ACHN (cell line): ENCODE results near the gene IRAG1.
"Not testable (repeated sequence)": the region's sequence is repeated elsewhere in the genome, so short reads cannot be mapped to it uniquely, and the experiment has no call there.

Source experiments
- DNase-seq: peaks from one replicate; pipeline ENCODE4 v3.0.0-alpha.2; 2015
- in situ Hi-C: cut with HindIII; loops from 2 replicates; pipeline ENCODE4 v1.10.0; 2017; ENCODE audit warnings: low sequenced_read_pairs, low pct_ligation_motif_present, low pct_unique_long_range_greater_than_20kb

Gene IRAG1

GRCh38 chr11:10709299-10710086 is 15.9 kb upstream of the IRAG1 start:
- in situ Hi-C loops: no loop called here
- DNase-seq: no peak

DNA sequence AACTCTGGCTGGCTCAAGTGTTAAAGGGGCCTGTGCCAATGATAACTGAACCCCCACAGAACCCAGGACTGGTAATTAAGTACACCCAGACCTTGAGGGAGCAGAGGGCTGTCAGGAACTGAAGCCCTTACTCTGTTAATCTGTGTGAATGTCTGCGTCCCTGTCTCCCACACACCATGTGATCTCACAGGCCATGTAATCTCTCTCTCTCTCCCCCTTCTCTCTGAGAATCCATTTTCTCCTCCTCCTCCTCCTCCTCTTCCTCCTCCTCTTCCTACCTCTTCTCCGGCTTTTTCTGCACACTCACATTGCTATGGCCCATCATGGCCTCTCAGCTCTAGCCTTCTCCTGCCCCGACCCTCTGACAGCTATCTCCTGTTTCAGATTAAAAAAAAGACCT is 14.6 kb upstream of the IRAG1 start:
- DNase-seq: no peak
- in situ Hi-C loops: no loop called here

GRCh38 chr11:10701982-10702381 is 8.4 kb upstream of the IRAG1 start:
- no peak for DNase-seq
- in situ Hi-C loops: no loop called here

- in situ Hi-C loops: no loop called here
- no peak for DNase-seq
Observed at GRCh38 chr11:10699072-10699471, 5.5 kb upstream of the IRAG1 start.

DNA sequence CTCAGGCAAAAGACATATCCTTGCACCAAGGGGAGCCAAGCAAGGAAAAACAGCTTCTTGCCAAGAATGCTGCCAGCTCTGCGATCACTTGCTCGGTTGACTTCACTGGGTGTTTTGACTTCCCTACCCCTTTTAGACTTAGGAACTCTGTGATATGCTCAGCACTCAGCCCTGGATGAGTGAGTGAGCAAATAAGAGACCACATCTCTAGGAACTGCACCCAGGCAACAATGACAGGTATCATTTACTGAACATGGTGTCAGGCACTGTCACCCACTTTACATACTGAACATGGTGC is 3.7 kb upstream of the IRAG1 start:
- in situ Hi-C loops: no loop called here
- no peak for DNase-seq

GRCh38 chr11:10696468-10697322 is 3.1 kb upstream of the IRAG1 start:
- in situ Hi-C loops: no loop called here
- no peak for DNase-seq

DNA sequence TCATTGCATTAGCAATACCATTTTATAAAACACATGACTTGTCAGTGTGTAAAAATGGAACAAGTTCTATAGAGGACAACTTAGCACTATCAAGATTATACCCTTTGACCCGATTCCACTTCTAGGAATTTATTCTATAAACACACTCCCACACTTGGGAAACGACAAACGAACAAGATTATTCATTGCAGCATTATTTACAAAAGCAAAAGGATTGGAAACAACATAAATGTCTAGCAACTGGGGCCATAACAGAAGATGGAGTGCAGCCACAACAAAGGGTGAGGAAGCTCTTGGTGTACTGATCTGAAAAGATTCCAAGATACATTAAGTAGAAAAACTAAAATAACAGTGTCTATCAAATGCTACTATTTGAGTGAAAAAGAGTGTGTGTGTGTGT is 2.3 kb upstream of the IRAG1 start:
- DNase-seq: no peak
- in situ Hi-C loops: no loop called here

- DNase-seq: no peak
- in situ Hi-C loops: no loop called here
Observed at GRCh38 chr11:10694486-10695239, 1.1 kb upstream of the IRAG1 start.

- in situ Hi-C loops: no loop called here
- DNase-seq: no peak
Observed at GRCh38 chr11:10692531-10693115, 932 bp downstream of the IRAG1 start.

DNA sequence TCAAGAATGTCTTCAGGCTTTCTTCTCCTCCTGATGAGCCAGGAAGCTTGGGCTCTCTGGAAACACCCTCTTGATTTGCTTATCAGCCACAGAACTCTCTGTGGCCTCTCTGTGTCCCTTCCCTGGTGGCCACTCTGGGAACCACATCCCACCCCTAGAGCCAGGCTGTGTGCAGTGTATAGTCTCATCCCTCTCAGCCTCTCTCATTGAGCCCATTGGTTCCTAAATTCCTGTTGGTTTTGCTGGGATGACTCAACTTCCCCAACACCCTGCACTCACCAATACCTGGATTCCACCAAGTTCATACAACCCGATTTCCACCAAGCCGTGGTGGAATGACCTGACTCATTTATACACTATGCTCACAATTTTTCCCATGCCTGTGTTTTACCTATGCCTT is 5.2 kb downstream of the IRAG1 start:
- DNase-seq: peak; percentile 16
- in situ Hi-C loops: no loop called here

- no peak for DNase-seq
- in situ Hi-C loops: no loop called here
Observed at GRCh38 chr11:10686311-10686710, 7.2 kb downstream of the IRAG1 start.

- in situ Hi-C loops: no loop called here
- DNase-seq: no peak
Observed at GRCh38 chr11:10683429-10683828, 10.1 kb downstream of the IRAG1 start.

GRCh38 chr11:10680956-10681487 is 12.5 kb downstream of the IRAG1 start:
- DNase-seq: no peak
- in situ Hi-C loops: no loop called here

GRCh38 chr11:10680279-10680678 is 13.3 kb downstream of the IRAG1 start:
- in situ Hi-C loops, DNase-seq: not testable (repeated sequence)

GRCh38 chr11:10679644-10680043 is 13.9 kb downstream of the IRAG1 start:
- in situ Hi-C loops: no loop called here
- DNase-seq: no peak

DNA sequence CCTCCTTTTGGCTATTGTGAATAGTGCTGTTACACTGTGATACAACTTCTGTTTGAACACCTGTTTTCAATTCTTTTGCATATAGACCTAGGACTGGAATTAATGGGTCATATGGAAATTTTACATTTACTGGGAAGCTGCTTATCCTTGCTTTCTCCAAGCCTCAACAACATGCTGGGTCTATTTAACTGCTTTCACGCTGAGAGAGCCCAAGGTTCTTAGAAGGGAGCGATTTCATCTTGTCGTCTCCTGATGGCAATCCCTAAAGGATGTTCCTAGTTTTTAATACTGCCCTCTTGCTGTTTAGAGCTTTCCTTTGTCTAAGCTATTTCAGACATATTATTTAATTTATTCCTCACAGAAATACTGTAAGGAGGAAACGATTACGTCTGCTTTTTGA is 15.5 kb downstream of the IRAG1 start:
- in situ Hi-C loops: no loop called here
- no peak for DNase-seq

DNA sequence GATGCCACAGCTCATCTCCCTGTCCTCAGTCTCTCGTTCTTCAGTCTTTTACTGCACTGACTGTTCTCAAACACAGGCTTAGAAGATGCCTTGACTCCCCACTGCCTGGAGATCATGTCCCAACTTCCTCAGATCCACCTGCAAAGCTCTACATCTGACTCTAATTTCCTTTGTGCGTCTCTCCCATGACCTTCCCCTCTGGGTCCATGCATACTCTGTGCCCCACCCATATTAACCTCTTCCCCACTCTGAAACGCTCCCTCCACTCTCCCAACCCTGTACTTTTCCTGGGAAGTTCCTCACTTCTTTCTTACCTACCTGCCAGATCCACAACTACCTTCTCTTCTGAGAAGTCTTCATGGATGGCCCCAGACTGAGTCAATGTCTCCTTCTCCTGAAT is 16.6 kb downstream of the IRAG1 start:
- in situ Hi-C loops: no loop called here
- DNase-seq: no peak

- in situ Hi-C loops: no loop called here
- no peak for DNase-seq
Observed at GRCh38 chr11:10674911-10675440, 18.6 kb downstream of the IRAG1 start.

DNA sequence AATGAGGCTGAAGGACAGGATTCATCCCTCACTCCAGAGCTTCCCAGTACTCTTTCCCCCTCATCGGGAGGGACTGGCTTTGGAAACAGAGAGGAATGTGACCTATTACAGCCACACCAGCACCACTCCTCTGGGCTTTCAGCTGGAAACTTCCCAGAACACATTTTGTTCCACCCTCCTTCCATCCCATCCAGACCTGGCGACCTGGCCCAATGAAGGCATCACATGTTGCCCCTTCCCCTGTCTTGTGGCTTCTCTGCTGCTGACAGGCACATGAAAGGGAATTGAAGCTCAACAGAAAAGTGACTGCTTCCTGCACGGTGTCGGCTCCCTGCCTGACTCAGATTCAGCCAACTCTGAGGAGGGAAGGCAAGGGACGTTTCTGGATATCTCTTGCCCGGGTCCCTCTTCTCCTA is 19.1 kb downstream of the IRAG1 start:
- in situ Hi-C loops: no loop called here
- DNase-seq: no peak
